Right lobe of liver (tissue), 6 donors: ENCODE data around the gene RIPOR1. TPM values are rescaled to one million over a fixed set of nuclear protein-coding genes. Genes with fewer than 3 reads are reported as not detected.
"Not testable (repeated sequence)": the region's sequence is repeated elsewhere in the genome, so short reads cannot be mapped to it uniquely, and the experiment has no call there.

Experiments
- ATAC-seq, 4 donors: fragments of 200-7000 bp; cut with Tn5 transposase; one replicate each; pipeline ENCODE4 v1.9.1; 2020; ENCODE audit warnings: mild to moderate bottlenecking in 4 of 4, moderate library complexity in 4 of 4
- DNase-seq, 3 donors: peaks; one replicate each; pipeline ENCODE4 v3.0.0-alpha.2; 2020
- H3K27ac ChIP-seq, 3 donors: fragments of 200-600 bp; one replicate each; pipeline ENCODE4 v1.8.0; 2022
- H3K27me3 ChIP-seq, 2 donors: fragments of 200-600 bp; one replicate each; pipeline ENCODE4 v1.8.0; 2022
- H3K36me3 ChIP-seq, 4 donors: fragments of 200-600 bp; sonication (generic) in 1 of 4; one replicate each; pipeline versions ENCODE4 v1.5.1 to v1.8.0; 2017 to 2022; ENCODE audit warnings: control low read depth in 1 of 4
- H3K4me1 ChIP-seq, 4 donors: fragments of 200-600 bp; sonication (generic) in 1 of 4; one replicate each; pipeline versions ENCODE4 v1.5.1 to v1.8.0; 2017 to 2022; ENCODE audit warnings: control low read depth in 1 of 4
- H3K4me3 ChIP-seq, 3 donors: fragments of 200-600 bp; one replicate each; pipeline ENCODE4 v1.8.0; 2022
- H3K9me3 ChIP-seq, 4 donors: fragments of 200-600 bp; sonication (generic) in 1 of 4; one replicate each; pipeline versions ENCODE4 v1.5.1 to v1.8.0; 2017 to 2022; ENCODE audit warnings: control low read depth in 1 of 4
- POLR2A ChIP-seq: fragments of 450-650 bp; IDR thresholded peaks from one replicate; pipeline ENCODE4 v1.6.1; 2017; ENCODE audit warnings: antibody characterized with exemption, mild to moderate bottlenecking
- WGBS: methylation state at CpG from one replicate; pipeline ENCODE4 v1.1.6; 2018; ENCODE audit warnings: low coverage, low lambda C conversion rate; ENCODE audit not compliant: insufficient coverage; ENCODE audit errors: missing lambda C conversion rate; 5-methylcytosine and 5-hydroxymethylcytosine counted together
- intact Hi-C, 2 donors: fragments of 100-400 bp; cut with DNase I; formaldehyde crosslinking; loops; one replicate each; pipeline versions ENCODE4 v1.11.2 to v1.14.1; 2022
- total RNA-seq, 6 experiments: library from RNA; depleted of rRNA in 2 of 6; stranded (reverse); fragments of >200 nt in 2 of 6; fragmentation: NEBNext Ultra II Directional in 3 of 6; extraction: Animal tissue kit (Norgen Biotek cat#: 25700) in 3 of 6; gene quantifications; one replicate each; pipeline versions ENCODE4 v1.1.0 to v1.2.4, GENCODE V29; 2016 to 2023
- TF ChIP-seq, protein P1 (sequence below), 4 donors: fragments of 200-600 bp in 3 of 4; fragments of 450-650 bp in 1 of 4; IDR thresholded peaks; one replicate each; pipeline versions ENCODE4 v1.5.1 to v1.8.0; 2016 to 2022; ENCODE audit warnings: antibody characterized with exemption in 4 of 4, mild to moderate bottlenecking in 2 of 4
- donor health status: DM: no; HTN: yes; CAD: no.
- donor health status: DM: no; HTN: no; CAD: no.
- donor health status: DM: no; HTN: no; CAD: no.
- donor health status: DM: no; HTN: yes; CAD: no.
- donor health status: DM: no; HTN: yes; CAD: no.

RIPOR1 gene
- total RNA-seq, 6 experiments from 2014 or later: 19.9 to 35.0 (median 26.8) TPM

DNA sequence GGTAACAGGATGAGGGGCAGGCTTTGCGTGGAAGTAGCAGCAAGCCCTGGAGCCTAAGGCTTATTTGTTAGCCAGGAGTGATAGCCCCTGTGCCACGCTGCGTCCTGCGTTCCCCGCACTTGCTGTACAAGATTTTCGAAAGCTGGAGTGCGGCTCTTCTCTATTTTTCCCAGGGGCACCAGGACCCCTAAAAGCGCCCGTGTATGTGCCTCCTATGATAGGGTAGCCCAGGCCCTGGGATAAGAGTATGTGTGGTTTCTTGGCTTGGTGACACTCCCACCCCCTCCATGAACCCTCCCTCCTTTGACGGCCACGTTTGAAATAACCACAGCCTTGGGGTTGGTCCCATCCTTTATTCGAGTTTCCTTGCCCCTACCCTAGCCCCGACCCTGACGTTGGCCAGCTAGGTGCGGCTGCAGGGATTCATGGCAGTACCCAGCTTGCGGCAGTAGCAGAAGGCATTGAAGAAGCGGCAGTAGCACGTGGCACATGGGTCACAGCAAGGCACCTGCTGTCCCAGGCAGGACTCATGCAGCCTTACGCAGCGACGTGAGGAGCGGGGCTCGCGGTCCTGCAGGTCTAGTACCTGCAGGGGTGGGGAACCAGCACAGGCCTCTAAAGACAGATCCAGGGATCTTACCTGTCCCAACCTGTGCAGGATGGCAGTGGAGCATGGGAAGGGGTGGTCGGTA lies 46.2 kb upstream of the RIPOR1 start:
- Histone ChIP-seq H3K27ac (peak overlapping the region in 2 of 3 donors; percentile 65 to 74), H3K4me1 (peaks cover 0 to 44% (median 18%) of the 10 kb centered on the region in 4 donors), H3K4me3 (peak overlapping the region in 1 of 3 donors; percentile 80), H3K36me3 (no peaks in the 10 kb centered on the region), H3K27me3 (no peaks in the 10 kb centered on the region), H3K9me3 (no peaks in the 10 kb centered on the region)
- 57% methylated on average over 14 of the region's 25 CpGs for WGBS
- DNase-seq (no peak), ATAC-seq (no peak)
- TF ChIP-seq, protein P1, sequence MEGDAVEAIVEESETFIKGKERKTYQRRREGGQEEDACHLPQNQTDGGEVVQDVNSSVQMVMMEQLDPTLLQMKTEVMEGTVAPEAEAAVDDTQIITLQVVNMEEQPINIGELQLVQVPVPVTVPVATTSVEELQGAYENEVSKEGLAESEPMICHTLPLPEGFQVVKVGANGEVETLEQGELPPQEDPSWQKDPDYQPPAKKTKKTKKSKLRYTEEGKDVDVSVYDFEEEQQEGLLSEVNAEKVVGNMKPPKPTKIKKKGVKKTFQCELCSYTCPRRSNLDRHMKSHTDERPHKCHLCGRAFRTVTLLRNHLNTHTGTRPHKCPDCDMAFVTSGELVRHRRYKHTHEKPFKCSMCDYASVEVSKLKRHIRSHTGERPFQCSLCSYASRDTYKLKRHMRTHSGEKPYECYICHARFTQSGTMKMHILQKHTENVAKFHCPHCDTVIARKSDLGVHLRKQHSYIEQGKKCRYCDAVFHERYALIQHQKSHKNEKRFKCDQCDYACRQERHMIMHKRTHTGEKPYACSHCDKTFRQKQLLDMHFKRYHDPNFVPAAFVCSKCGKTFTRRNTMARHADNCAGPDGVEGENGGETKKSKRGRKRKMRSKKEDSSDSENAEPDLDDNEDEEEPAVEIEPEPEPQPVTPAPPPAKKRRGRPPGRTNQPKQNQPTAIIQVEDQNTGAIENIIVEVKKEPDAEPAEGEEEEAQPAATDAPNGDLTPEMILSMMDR (IDR thresholded peaks at IDR 0.05): no peak
- no peak for TF ChIP-seq POLR2A
- intact Hi-C loops: loop anchor here in 1 of 2 donors (10.0 kb wide), 1 partner anchor 58 kb away; no protein-coding TSS in a partner anchor

DNA sequence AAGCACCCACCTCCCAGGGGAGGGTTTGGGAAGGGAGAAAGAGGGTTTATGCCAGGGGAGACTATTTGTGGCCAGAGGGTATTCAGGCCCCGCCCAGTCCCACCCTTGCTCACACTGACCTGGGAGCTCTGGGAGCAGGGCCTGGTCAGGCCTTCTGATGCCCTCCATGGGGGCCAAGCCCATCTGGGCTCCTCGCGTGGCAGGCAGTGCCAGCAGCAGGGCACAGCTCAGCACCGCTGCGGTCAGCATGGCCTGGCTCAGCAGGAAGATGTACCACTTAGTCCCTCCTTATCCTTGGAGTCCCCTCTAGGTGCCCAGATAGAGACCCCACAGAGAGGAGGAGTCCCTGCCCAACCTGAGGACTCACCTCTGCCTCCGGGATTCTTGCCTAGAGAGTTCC lies 45.5 kb upstream of the RIPOR1 start, which contains the start of gene AGRP:
AGRP (minus strand) TSS at position 398 of the 400 bp plus-strand sequence; CDS start at position 249, 149 bp downstream.
- DNase-seq: no peak
- TF ChIP-seq, protein P1 (IDR thresholded peaks at IDR 0.05): no peak
- TF ChIP-seq POLR2A: no peak
- intact Hi-C loops: loop anchor here in 1 of 2 donors (10.0 kb wide), 1 partner anchor 58 kb away; no protein-coding TSS in a partner anchor
- Histone ChIP-seq H3K27me3 (no peaks in the 10 kb centered on the region), H3K36me3 (no peaks in the 10 kb centered on the region), H3K4me1 (peaks cover 0 to 39% (median 16%) of the 10 kb centered on the region in 4 donors), H3K9me3 (no peaks in the 10 kb centered on the region), H3K4me3 (no peak within 1 kb of the TSS), H3K27ac (peak within 1 kb of the TSS in 1 of 3 donors; percentile 65)
- no CpG with 5 or more reads among the region's 6 CpGs for WGBS
- ATAC-seq: no peak

DNA sequence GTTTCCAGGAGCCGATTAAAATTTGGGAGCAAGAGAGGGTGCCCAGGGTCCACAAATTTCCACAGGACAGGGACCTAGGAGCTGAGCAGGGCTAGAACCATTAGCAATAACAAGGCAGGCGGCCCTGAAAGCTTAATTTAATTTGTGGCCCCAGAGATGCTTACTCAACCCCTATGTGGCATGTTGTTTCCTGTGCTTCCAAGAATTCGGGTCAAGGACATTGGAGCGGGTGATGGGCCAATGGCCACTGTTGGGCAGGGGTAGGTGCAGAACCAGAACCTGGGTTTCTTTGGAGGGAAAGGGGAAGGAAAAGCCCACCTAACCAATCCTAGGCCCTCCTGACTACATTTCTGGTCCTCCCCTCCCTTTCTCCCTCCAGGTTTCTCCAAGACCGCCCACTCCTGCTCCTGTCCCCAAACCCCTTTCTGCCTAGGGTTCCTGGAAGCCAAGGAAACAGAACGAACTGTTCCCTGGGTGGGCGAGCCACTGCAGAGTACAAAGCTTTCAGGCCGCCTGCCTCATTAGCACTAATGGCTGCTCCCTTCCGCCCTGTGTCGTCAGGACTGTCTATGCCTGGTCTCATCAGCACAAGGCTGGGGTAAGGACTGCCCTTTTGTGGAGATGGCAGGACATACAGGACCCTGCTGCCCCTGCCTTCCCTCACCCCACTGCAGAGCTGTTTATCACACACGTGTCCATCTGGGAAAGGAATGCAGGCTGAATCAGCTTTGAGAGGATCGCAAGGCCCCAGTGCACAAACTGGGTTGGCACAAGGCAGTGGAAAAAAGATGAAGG lies 44.7 kb upstream of the RIPOR1 start:
- WGBS: 79% methylated on average over 8 of the region's 12 CpGs
- H3K4me1 ChIP-seq: peaks cover 0 to 31% (median 15%) of the 10 kb centered on the region in 4 donors
- H3K4me3 ChIP-seq: no peak overlapping the region
- intact Hi-C loops: loop anchor here in 1 of 2 donors (10.0 kb wide), 1 partner anchor 59 kb away; no protein-coding TSS in a partner anchor
- no peaks in the 10 kb centered on the region for H3K36me3 ChIP-seq
- DNase-seq (no peak), ATAC-seq (no peak)
- no peak for TF ChIP-seq POLR2A
- TF ChIP-seq, protein P1 (IDR thresholded peaks at IDR 0.05): no peak
- H3K9me3 ChIP-seq: no peaks in the 10 kb centered on the region
- no peak overlapping the region for H3K27ac ChIP-seq
- H3K27me3 ChIP-seq: no peaks in the 10 kb centered on the region

DNA sequence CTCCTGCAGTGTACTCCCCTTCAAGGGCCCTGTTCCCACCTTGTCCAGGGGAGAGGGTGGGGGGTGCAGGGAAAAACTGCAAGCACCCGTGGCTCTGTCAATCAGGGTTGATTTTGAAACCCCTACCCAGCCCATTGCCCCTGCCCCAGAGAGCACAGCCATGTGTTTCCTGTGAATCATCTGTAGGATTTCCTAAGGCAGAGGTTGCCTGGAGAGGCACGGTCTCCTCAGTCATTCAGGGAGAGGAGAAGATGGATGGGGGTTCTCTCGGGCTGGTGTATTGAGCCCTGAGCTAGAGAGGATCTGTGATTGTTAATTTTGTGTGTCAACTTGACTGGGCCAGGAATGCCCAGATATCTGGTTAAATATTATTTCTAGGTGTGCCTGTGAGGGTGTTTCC lies 41.8 kb upstream of the RIPOR1 start:
- Histone ChIP-seq H3K4me3 (no peak overlapping the region), H3K27me3 (no peaks in the 10 kb centered on the region), H3K27ac (no peak overlapping the region), H3K36me3 (no peaks in the 10 kb centered on the region), H3K4me1 (peaks cover 0 to 25% (median 10%) of the 10 kb centered on the region in 4 donors), H3K9me3 (no peaks in the 10 kb centered on the region)
- WGBS: 53% methylated on average over 2 of the region's 3 CpGs
- peak in 2 of 4 donors; percentile 20 to 48 for ATAC-seq
- no peak for DNase-seq
- intact Hi-C loops: loop anchor here in 1 of 2 donors (10.0 kb wide), 1 partner anchor 62 kb away; no protein-coding TSS in a partner anchor
- TF ChIP-seq, protein P1 (IDR thresholded peaks at IDR 0.05): no peak

DNA sequence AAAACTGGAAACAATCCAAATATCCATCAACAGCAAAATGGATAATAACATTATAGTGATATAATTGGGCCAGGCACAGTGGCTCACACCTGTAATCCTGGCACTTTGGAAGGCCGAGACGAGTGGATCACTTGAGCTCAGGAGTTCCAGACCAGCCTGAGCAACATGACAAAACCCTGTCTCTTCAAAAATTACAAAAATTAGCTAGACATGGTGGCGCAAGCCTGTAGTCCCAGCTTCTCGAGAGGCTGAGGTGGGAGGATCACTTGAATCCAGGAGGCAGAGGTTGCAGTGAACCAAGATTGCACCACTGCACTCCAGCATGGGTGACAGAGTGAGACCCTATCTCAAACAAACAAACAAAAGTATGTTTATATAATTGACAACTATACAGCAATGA lies 41.1 kb upstream of the RIPOR1 start:
- WGBS: 87% methylated on average over 4 of the region's 4 CpGs
- not testable (repeated sequence) for H3K4me3 ChIP-seq, H3K36me3 ChIP-seq, H3K27ac ChIP-seq, DNase-seq, H3K27me3 ChIP-seq, ATAC-seq, H3K9me3 ChIP-seq
- peaks cover 0 to 18% (median 6%) of the 10 kb centered on the region in 4 donors for H3K4me1 ChIP-seq
- intact Hi-C loops: loop anchor here in 1 of 2 donors (10.0 kb wide), 1 partner anchor 63 kb away; no protein-coding TSS in a partner anchor
